Measurements from ENCODE around the gene TMSB10.
A peak's percentile ranks its signal among the peaks of the same experiment; 100 is the strongest.

The TMSB10 gene

DNA sequence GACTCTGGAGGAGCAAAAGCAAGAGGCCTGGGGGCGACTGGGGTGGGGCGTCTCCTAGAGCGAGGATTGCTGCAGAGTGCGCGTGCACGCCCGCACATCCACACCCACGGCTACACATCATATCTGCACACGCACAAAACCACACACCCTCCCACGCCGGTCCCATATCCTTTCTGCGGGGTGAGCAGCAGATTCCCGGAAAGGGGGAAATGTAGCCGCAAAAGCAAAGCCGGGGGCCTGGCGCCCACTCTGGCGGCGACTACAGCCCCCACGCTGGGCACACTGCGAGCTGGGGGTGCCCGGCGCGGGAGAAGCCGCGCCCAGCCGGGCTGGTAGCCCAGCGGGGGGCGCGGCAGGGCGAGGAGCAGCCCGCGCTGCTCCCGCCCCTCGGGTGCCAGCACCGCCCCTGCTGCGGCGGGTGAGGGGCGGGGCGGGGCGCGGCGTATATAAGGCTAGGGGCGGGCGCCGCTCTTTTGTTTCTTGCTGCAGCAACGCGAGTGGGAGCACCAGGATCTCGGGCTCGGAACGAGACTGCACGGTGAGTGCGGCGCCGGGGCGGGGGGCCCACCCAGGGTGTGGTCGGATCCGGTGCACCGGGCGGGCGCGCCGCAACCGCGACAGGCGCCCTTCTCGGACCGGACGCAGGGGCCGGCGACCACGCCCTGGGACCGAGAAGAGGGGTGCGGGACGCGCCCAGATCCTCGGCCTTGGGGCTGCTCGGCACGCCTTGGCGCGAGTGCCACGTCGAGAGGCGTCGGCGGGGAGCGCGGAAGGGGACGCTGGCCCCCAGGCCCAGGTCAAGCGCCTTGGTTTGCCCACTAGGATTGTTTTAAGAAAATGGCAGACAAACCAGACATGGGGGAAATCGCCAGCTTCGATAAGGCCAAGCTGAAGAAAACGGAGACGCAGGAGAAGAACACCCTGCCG, at the start of gene TMSB10:
Gene TMSB10 (plus strand): TSS at position 476 of the 927 bp plus-strand sequence.
- DNase-seq (ENCODE audit: low read depth) = no peak
- TF ChIP-seq, protein P1, sequence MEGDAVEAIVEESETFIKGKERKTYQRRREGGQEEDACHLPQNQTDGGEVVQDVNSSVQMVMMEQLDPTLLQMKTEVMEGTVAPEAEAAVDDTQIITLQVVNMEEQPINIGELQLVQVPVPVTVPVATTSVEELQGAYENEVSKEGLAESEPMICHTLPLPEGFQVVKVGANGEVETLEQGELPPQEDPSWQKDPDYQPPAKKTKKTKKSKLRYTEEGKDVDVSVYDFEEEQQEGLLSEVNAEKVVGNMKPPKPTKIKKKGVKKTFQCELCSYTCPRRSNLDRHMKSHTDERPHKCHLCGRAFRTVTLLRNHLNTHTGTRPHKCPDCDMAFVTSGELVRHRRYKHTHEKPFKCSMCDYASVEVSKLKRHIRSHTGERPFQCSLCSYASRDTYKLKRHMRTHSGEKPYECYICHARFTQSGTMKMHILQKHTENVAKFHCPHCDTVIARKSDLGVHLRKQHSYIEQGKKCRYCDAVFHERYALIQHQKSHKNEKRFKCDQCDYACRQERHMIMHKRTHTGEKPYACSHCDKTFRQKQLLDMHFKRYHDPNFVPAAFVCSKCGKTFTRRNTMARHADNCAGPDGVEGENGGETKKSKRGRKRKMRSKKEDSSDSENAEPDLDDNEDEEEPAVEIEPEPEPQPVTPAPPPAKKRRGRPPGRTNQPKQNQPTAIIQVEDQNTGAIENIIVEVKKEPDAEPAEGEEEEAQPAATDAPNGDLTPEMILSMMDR (conservative IDR thresholded peaks at IDR 0.05; ENCODE audit: low read depth, low read length) = no peak
- peak within 1 kb of the TSS; percentile 93 for H3K4me3 ChIP-seq (ENCODE audit: low read length)

DNA sequence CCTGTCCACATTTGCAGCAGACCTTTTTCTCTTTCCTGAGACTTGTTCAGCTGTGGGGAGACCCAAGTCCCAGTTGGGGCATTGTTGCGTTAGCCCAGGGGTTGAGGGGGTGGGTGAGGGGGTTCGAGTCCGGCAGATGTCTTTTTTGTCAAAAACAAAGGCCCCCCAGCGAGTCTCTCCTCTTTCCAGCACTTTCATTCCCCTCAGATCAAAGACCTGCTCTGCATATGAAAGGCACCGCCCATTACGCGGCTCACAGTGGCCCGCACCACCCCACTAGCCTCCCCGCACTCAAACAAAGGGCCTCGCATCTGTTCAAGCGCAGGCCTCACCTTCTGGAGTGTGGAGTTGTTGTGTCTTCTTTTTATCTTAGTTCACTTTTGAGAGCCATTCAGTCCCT, 49.7 kb upstream of the TMSB10 start:
- no peak for DNase-seq (ENCODE audit: low read depth)
- TF ChIP-seq, protein P1 (conservative IDR thresholded peaks at IDR 0.05; ENCODE audit: low read depth, low read length) = no peak
- H3K4me3 ChIP-seq (ENCODE audit: low read length) = no peak overlapping the region

DNA sequence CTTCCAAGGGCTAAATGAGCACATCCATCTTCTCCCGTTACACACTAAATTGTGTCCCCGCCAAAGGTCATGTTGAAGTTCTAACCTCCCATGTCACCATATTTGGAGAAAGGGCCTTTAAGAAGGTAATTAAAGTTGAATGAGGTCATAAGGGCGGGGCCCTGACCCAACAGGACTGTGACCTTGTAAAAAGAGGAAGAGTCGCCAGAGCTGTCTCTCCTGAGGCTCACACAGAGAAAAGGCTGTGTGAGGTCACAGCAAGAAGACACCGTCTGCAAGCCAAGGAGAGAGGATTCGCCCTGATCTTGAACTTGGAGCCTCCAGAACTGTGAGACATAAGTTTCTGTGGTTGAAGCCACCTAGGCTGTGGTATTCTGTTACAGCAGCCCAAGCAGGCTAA, 48.7 kb upstream of the TMSB10 start:
- TF ChIP-seq, protein P1 (conservative IDR thresholded peaks at IDR 0.05; ENCODE audit: low read depth, low read length) = no peak
- no peak overlapping the region for H3K4me3 ChIP-seq (ENCODE audit: low read length)
- DNase-seq (ENCODE audit: low read depth) = no peak

DNA sequence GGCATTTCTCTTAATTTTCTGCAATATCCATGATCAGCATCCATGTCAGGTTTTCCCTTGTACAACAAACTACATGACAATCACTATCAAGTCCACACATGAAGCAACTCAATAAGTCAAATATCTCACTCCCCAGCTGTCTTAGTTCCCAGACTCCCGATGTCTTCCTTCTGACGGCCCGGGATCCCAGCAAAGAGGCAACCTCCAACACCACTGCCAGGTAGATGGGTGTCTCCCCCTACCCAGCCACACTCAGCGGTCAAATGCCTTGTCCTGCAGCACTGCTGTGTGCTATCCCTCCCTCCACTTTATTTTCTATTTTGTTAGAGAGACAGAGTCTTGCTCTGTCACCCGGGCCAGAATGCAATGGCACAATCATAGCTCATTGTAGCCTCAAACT, 47.9 kb upstream of the TMSB10 start:
- no peak for DNase-seq (ENCODE audit: low read depth)
- TF ChIP-seq, protein P1 (conservative IDR thresholded peaks at IDR 0.05; ENCODE audit: low read depth, low read length) = no peak
- no peak overlapping the region for H3K4me3 ChIP-seq (ENCODE audit: low read length)

DNA sequence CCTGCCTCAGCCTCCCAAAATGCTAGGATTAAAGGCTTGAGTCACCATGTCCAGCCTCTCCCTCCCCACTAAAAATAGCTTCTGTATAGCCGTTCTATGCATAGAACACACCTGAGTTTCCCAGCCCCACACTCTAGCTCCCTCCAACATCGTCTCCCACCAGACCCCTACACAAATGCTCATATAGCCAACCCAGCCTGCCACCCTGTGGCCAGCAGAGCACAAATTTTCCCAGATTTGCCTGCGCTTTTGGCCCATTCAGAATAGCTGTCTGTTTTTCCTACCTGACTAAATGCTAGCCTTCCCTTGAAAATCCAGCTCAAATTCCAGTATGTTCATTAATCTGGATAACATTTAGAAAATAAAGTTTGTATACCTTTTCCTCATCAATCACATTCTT, 47.3 kb upstream of the TMSB10 start:
- no peak overlapping the region for H3K4me3 ChIP-seq (ENCODE audit: low read length)
- TF ChIP-seq, protein P1 (conservative IDR thresholded peaks at IDR 0.05; ENCODE audit: low read depth, low read length) = peak; percentile 44

DNA sequence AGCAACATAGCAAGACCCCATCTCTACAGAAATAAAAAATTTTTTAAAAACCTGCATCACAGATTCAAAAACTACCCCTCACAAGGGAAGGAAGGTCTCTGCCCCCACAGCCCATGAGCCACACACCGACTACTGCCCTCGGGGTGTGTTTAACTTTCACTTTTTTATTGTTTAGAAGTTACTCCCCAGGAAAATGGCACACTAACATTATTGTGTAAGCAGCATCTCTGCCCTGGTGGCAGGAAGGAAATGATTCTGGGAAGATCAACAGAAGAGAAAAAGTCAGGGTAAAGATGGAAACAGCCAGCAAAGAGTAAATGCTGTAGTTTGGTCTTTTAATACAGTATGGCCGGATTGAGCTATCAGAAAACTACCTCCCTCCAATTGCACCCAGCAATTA, 46.5 kb upstream of the TMSB10 start:
- TF ChIP-seq, protein P1 (conservative IDR thresholded peaks at IDR 0.05; ENCODE audit: low read depth, low read length) = no peak
- H3K4me3 ChIP-seq (ENCODE audit: low read length) = no peak overlapping the region
- DNase-seq (ENCODE audit: low read depth) = no peak

More for the DNA sequence above, 47.3 kb upstream of the TMSB10 start:
- DNase-seq (ENCODE audit: low read depth) = no peak

DNA sequence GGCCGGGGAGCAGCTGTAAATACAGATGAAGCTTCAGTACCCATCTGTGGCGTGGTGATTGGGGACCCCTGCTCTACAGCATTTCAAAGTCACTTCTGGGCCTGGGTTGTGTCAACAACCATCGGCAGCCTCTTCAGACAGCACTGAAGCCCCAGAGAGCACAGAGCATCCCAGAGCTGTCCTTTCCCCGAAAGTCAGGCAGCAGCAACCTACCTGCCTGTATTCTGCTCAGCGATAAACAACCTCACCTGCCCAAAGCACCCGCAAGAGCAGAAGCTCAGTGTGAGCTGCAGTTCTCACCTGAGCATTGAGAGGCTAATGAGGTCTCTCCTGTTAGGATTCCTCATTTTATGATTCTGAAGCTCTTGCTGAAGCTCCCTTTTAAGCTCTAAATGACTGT, 43.9 kb upstream of the TMSB10 start:
- no peak overlapping the region for H3K4me3 ChIP-seq (ENCODE audit: low read length)
- TF ChIP-seq, protein P1 (conservative IDR thresholded peaks at IDR 0.05; ENCODE audit: low read depth, low read length) = no peak
- DNase-seq (ENCODE audit: low read depth) = no peak

Data from retinal pigment epithelial cell (primary cell).